ENCODE data around the gene PLOD1.
"Not testable (repeated sequence)": the region's sequence is repeated elsewhere in the genome, so short reads cannot be mapped to it uniquely, and the experiment has no call there.

Gene PLOD1

GRCh38 chr1:11934302-11935056 lies at the start of gene PLOD1:
Gene PLOD1 (plus strand): TSS chr1:11934717. CDS start chr1:11934780, 63 bp downstream.
- DNase-seq (ENCODE audit: low spot score) = peak; percentile 92

DNA sequence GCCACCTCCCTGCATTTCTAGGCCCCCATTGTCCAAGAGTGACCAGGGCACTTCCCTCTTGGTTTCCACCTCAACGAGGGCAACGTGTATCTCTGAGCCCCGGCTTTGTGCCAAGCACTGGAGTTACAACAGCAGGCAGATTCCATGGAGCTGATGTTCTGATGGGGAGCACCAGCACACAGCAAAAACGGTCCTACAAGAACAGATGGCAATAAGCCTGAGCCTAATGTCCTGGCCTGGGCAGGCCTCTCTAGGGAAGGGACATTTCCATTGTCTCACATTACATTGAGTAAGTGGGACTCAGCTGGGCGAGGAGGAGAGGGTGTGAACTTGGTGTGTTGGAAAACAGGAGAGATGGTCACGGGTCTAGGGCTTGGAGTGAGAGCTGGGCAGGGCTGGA lies 48.6 kb upstream of the PLOD1 start:
- no peak for DNase-seq (ENCODE audit: low spot score)

- no peak for DNase-seq (ENCODE audit: low spot score)
Measured at GRCh38 chr1:11886986-11887665, 47.4 kb upstream of the PLOD1 start.

GRCh38 chr1:11887666-11888007 lies 46.9 kb upstream of the PLOD1 start:
- no peak for DNase-seq (ENCODE audit: low spot score)

- no peak for DNase-seq (ENCODE audit: low spot score)
Measured at GRCh38 chr1:11888206-11888876, 46.2 kb upstream of the PLOD1 start.

GRCh38 chr1:11888877-11889208 lies 45.7 kb upstream of the PLOD1 start:
- DNase-seq (ENCODE audit: low spot score) = no peak

DNA sequence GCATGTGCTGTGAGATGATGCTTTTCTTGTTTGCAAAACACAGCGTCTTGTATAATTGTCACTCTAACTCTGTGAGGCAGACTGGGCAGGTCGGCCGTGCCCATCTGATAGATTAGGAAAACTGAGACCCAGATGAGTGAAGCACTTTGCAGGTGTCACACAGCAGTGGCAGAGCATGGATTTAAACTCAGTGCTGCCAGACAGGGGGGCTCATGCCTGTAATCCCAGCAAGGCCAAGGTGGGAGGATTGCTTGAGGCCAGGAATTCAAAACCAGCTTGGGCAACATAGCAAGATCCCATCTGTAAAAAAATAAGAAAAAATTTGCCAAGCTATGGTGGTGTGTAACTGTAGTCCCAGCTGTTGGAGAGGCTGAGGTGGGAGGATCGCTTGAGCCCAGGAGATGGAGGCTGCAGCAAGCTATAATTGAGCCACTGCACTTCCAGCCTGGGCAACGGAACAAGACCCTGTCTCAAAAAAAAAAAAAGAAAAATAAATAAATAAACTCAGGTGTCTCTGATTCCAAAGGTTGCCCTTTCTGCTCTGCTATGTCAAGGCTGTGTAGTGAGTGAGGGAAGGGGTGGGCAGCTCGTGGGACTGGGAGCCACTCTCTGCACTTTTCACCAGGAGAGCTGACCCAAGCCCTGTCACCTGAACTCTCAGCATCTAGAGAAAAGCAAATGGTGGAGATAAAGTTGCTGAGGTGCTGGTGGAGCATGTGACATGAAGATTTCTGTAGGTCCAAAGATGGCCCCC lies 42.9 kb upstream of the PLOD1 start:
- no peak for DNase-seq (ENCODE audit: low spot score)

DNA sequence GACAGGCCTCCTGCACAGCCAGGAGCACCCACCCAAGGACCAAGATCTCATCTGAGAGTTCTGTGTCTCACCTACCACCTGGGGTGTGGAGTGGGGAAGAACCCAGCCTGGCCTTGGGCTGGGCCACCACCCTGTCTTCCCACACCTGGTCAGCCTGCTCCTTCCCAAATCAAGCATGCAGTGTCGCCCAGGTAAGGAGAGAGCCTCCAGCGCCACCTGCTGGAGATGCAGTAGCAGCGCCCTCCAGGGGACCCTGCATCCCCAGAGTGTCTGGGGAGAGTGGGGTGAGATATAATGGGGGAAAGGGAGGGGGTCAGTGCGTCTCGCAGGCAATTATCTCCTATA lies 40.6 kb upstream of the PLOD1 start:
- peak; percentile 88 for DNase-seq (ENCODE audit: low spot score)

DNA sequence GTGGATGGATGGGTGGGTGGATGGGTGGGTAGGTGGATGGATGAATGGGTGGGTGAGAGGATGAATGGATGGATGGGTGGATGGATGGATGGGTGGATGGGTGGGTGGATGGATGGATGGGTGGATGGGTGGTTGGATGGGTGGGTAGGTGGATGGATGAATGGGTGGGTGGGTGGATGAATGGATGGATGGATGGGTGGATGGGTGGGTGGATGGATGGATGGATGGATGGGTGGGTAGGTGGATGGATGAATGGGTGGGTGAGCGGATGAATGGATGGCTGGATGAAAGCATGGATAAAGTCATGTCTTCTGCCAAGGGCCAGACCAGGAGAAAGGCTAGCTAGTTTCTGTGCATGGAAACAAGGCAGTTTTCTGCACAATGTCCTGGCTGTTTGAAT lies 40.0 kb upstream of the PLOD1 start:
- not testable (repeated sequence) for DNase-seq (ENCODE audit: low spot score)

GRCh38 chr1:11898086-11898785 lies 36.3 kb upstream of the PLOD1 start:
- no peak for DNase-seq (ENCODE audit: low spot score)

DNA sequence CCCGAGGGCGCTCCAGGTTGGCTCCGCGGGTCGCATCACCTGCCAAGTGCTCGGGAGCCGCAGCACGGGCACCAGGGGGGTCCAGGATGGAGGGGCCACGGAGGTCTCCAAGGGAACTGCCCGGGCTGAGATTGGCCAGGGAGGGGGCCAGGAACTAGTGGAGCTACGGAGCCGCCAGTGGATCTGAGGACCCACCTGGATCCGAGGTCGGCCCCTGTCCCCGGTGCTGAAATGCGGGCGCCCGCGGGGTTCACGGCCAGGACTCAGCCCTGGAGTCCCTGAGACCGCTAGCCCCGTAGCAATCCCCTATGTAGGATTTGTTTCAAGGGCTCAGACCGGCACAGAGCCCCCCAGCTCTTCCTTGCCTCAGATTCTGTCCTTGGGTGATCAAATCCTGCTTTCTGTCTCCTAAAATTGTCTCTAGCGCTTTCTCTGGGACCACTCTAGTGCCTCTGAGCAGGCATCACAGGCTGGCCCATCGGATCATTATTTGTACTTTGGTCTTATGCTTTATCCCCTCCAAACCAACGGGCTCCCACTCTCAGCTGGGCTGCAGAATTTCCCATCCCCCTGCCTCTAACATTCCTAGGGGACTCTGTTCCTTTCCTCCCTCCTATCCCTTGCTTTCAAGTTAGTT lies 35.6 kb upstream of the PLOD1 start:
- no peak for DNase-seq (ENCODE audit: low spot score)

DNA sequence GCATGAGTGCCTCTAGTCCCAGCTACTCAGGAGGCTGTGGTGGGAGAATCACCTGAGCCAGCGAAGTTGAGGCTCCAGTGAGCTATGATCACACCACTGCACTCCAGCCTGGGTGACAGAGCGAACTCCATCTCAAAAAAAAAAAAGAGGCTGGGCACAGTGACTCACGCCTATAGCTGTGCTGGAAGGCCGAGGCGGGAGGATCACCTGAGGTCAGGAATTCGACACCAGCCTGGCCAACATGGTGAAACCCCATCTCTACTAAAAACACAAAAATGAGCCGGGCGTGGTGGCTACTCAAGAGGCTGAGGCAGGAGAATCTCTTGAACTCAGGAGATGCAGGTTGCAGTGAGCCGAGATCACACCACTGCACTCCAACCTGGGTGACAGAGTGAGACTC lies 33.1 kb upstream of the PLOD1 start:
- not testable (repeated sequence) for DNase-seq (ENCODE audit: low spot score)

GRCh38 chr1:11903210-11903609 lies 31.3 kb upstream of the PLOD1 start:
- no peak for DNase-seq (ENCODE audit: low spot score)

- DNase-seq (ENCODE audit: low spot score) = not testable (repeated sequence)
Measured at GRCh38 chr1:11904156-11904555, 30.4 kb upstream of the PLOD1 start.

GRCh38 chr1:11904978-11905377 lies 29.5 kb upstream of the PLOD1 start:
- no peak for DNase-seq (ENCODE audit: low spot score)

- DNase-seq (ENCODE audit: low spot score) = no peak
Measured at GRCh38 chr1:11906870-11907269, 27.6 kb upstream of the PLOD1 start.

DNA sequence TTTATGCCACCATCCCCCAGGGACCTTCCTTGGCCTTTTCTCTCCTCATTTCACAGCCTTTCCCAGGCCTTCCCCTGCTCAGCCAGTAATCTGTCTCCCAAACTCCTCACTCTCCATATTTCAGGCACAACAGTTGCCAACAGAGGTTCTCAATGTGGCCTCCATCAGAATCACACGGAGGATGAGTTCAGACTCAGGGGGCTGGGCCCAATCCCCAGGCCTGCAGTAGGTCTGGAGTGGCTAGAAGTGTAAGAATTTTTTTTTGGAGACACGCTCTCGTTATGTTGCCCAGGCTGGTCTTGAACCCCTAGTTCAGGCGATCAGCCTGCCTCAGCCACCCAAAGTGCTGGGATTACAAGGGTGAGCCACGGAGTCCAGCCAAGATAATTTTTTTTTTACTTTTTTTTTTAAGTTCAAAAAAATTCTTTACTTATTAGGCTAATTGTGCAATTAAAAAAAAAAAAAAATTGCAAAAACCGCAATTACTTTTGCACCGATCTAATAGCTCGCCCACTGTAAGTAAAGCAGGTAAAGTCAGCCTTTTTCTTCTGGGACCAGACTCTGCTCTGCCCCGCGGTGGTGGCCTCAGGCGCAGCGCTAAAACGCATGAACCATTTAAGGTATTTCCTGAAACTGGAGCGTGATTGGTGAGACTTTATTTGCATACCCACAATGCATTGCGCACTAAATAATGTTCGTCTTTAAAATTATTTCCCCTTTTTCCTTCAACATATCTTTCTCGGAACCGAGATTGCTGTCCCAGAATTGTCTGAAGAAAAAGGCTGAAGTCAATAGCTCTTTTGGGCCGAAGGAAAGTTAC lies 27.0 kb upstream of the PLOD1 start:
- DNase-seq (ENCODE audit: low spot score) = peak; percentile 84

DNA sequence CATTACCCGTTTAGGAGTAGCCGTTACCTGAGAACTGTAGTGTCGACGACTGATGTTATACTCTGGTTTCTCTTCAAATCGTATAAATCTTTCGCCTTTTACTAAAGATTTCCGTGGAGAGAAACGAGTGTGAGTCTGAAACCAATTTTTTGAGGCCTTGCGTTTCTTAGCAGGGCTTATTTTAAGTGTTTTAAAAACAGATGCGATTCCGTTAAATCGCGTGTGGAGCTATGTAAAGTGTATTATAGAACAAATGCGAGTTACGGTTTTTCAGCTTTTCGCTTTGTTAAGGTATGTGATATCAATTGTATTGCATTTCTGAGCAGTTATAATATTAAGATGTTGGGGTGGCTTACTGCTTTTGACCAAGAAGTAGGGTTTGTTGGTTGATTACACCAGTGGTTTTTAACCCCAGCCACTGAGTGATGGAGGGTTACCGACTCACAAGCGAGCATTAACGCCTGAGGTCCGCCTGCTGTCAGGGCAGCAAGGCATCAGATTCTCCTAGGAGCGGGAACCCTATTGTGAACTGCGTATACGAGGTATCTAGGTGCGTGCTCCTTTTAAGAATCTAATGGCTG lies 26.3 kb upstream of the PLOD1 start:
- DNase-seq (ENCODE audit: low spot score) = peak; percentile 64

DNA sequence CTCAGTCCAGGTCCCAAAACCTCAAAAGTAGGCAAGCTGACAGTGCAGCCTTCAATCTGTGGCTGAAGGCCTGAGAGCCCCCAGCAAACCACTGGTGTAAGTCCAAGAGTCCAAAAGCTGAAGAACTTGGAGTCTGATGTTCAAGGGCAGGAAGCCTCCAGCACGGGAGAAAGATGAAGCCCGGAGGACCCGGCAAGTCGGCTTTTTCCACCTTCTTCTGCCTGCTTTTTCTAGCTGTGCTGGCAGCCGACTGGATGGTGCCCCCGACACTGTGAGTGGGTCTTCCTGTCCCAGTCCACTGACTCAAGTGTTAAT lies 23.6 kb upstream of the PLOD1 start:
- not testable (repeated sequence) for DNase-seq (ENCODE audit: low spot score)

GRCh38 chr1:11912000-11912399 lies 22.5 kb upstream of the PLOD1 start:
- no peak for DNase-seq (ENCODE audit: low spot score)
